Fibroblast of lung (primary cell): Measurements from ENCODE around the gene PMEPA1. TPM values are rescaled to one million over a fixed set of nuclear protein-coding genes. Genes with fewer than 3 reads are reported as not detected.

Experiments used
- DNase-seq, 2 donors: peaks; one replicate each; pipeline versions ENCODE4 v3.0.0 to v3.0.0-alpha.2; 2010; ENCODE audit warnings: low read depth in 2 of 2
- H2AFZ ChIP-seq: 2 replicates; pipeline ENCODE4 v1.5.1; 2012; ENCODE audit warnings: low read length, control low read depth, inconsistent platforms
- H3K27ac ChIP-seq: 2 replicates; pipeline ENCODE4 v1.5.1; 2011; ENCODE audit warnings: low read length, control low read depth; ENCODE audit not compliant: insufficient read depth
- H3K27me3 ChIP-seq: 2 replicates; pipeline ENCODE4 v1.5.1; 2011; ENCODE audit warnings: mild to moderate bottlenecking, low read length; ENCODE audit not compliant: control insufficient read depth, insufficient read depth
- H3K36me3 ChIP-seq: 2 replicates; pipeline ENCODE4 v1.5.1; 2011; ENCODE audit warnings: low read length; ENCODE audit not compliant: control insufficient read depth, insufficient read depth
- H3K4me1 ChIP-seq: 2 replicates; pipeline ENCODE4 v1.5.1; 2011; ENCODE audit warnings: low read length; ENCODE audit not compliant: control insufficient read depth, insufficient read depth; ENCODE audit errors: extremely low read depth
- H3K4me2 ChIP-seq: 2 replicates; pipeline ENCODE4 v1.5.1; 2011; ENCODE audit warnings: low read length, control low read depth; ENCODE audit not compliant: insufficient read depth; ENCODE audit errors: extremely low read depth
- H3K4me3 ChIP-seq, 4 experiments: fragments of 200-600 bp in 1 of 4; sonication (generic) in 1 of 4; replicated peaks in 1 of 4; 2 replicates each; pipeline ENCODE4 v1.5.1; 2011 to 2016; ENCODE audit warnings: low read length in 4 of 4, low read depth in 3 of 4, mild to moderate bottlenecking in 3 of 4, control low read depth in 2 of 4, inconsistent platforms in 1 of 4, mixed read lengths in 1 of 4; ENCODE audit not compliant: insufficient read depth in 1 of 4; ENCODE audit errors: control extremely low read depth in 1 of 4
- H3K79me2 ChIP-seq: 2 replicates; pipeline ENCODE4 v1.5.1; 2012; ENCODE audit warnings: mild to moderate bottlenecking, low read length, inconsistent platforms; ENCODE audit not compliant: control insufficient read depth, insufficient read depth
- H3K9ac ChIP-seq: 2 replicates; pipeline ENCODE4 v1.5.1; 2011; ENCODE audit warnings: mild to moderate bottlenecking, low read length, control low read depth; ENCODE audit not compliant: insufficient read depth
- H3K9me3 ChIP-seq: 2 replicates; pipeline ENCODE4 v1.5.1; 2012; ENCODE audit warnings: low read depth, low read length; ENCODE audit not compliant: control insufficient read depth, insufficient read depth
- H4K20me1 ChIP-seq: 2 replicates; pipeline ENCODE4 v1.5.1; 2011; ENCODE audit warnings: low read length; ENCODE audit not compliant: control insufficient read depth, insufficient read depth; ENCODE audit errors: extremely low read depth
- CTCF ChIP-seq, 2 donors: IDR thresholded peaks in 1 of 2; conservative IDR thresholded peaks in 1 of 2; 1 replicate in 1 of 2; 2 replicates in 1 of 2; pipeline ENCODE4 v1.5.1; 2011 to 2012; ENCODE audit warnings: low read length in 2 of 2, control low read depth in 1 of 2, inconsistent platforms in 1 of 2, low read depth in 1 of 2, mild to moderate bottlenecking in 1 of 2
- EZH2 ChIP-seq: IDR thresholded peaks from 2 replicates; pipeline ENCODE4 v1.5.1; 2012; ENCODE audit warnings: low read length, control low read depth, mild to moderate bottlenecking; ENCODE audit errors: missing control alignments
- polyA plus RNA-seq, 2 donors: library from polyadenylated mRNA; depleted of rRNA in 1 of 2; stranded (reverse) in 1 of 2; unstranded in 1 of 2; fragments of >200 nt; gene quantifications; 2 replicates each; pipeline ENCODE4 v1.2.1, GENCODE V29; 2011 to 2012; ENCODE audit warnings: missing spikeins in 1 of 2
- total RNA-seq: library from RNA; depleted of rRNA; stranded (reverse); fragments of >200 nt; gene quantifications from 2 replicates; pipeline ENCODE4 v1.2.1, GENCODE V29; 2014

PMEPA1 gene
- total and polyA plus RNA-seq, 2 donors (not counting 1 experiment from before 2014, with no cell fraction given), result 0.19 to 0.33 TPM

- Histone ChIP-seq H4K20me1 (no peaks in the 10 kb centered on the region), H3K9ac (no peak overlapping the region), H3K27me3 (no peaks in the 10 kb centered on the region), H3K79me2 (no peaks in the 10 kb centered on the region), H2AFZ (no peak overlapping the region), H3K4me3 (no peak overlapping the region), H3K4me2 (no peak overlapping the region), H3K9me3 (no peaks in the 10 kb centered on the region), H3K27ac (no peak overlapping the region), H3K36me3 (no peaks in the 10 kb centered on the region), H3K4me1 (peaks cover 7% of the 10 kb centered on the region)
- TF ChIP-seq EZH2 (no peak), CTCF (conservative IDR thresholded peaks at IDR 0.05 in 1 of 2, IDR thresholded peaks at IDR 0.05 in 1 of 2; ENCODE audit: low read depth in 1 of 2, low read length in 2 of 2) (no peak)
- no peak for DNase-seq
Observed at GRCh38 chr20:57694481-57694880, 15.3 kb downstream of the PMEPA1 start.

- H3K27ac ChIP-seq, result no peak overlapping the region
- DNase-seq, result no peak
- H3K4me2 ChIP-seq, result no peak overlapping the region
- H3K4me1 ChIP-seq, result peaks cover 7% of the 10 kb centered on the region
- no peak for TF ChIP-seq EZH2
- no peak for TF ChIP-seq CTCF (conservative IDR thresholded peaks at IDR 0.05 in 1 of 2, IDR thresholded peaks at IDR 0.05 in 1 of 2; ENCODE audit: low read depth in 1 of 2, low read length in 2 of 2)
- no peaks in the 10 kb centered on the region for H3K79me2 ChIP-seq
- no peak overlapping the region for H2AFZ ChIP-seq
- H3K9me3 ChIP-seq, result no peaks in the 10 kb centered on the region
- H3K4me3 ChIP-seq, result no peak overlapping the region
- H3K9ac ChIP-seq, result no peak overlapping the region
- H3K36me3 ChIP-seq, result no peaks in the 10 kb centered on the region
- no peaks in the 10 kb centered on the region for H4K20me1 ChIP-seq
- H3K27me3 ChIP-seq, result no peaks in the 10 kb centered on the region
Observed at GRCh38 chr20:57693670-57694329, 16.0 kb downstream of the PMEPA1 start.

- Histone ChIP-seq H3K4me3 (no peak overlapping the region), H3K9me3 (no peaks in the 10 kb centered on the region), H3K9ac (no peak overlapping the region), H2AFZ (no peak overlapping the region), H4K20me1 (no peaks in the 10 kb centered on the region), H3K36me3 (no peaks in the 10 kb centered on the region), H3K27me3 (no peaks in the 10 kb centered on the region), H3K4me1 (peaks cover 3% of the 10 kb centered on the region), H3K27ac (no peak overlapping the region), H3K79me2 (no peaks in the 10 kb centered on the region), H3K4me2 (no peak overlapping the region)
- DNase-seq, result peak in 1 of 2 donors; percentile 85
- TF ChIP-seq EZH2, result no peak
- TF ChIP-seq CTCF (conservative IDR thresholded peaks at IDR 0.05 in 1 of 2, IDR thresholded peaks at IDR 0.05 in 1 of 2; ENCODE audit: low read depth in 1 of 2, low read length in 2 of 2), result no peak
Observed at GRCh38 chr20:57693002-57693582, 16.7 kb downstream of the PMEPA1 start.
